Measurements from ENCODE around the gene EXOSC9.
"Not testable (repeated sequence)": the region's sequence is repeated elsewhere in the genome, so short reads cannot be mapped to it uniquely, and the experiment has no call there.

The EXOSC9 gene

GRCh38 chr4:121800961-121801714 is at the start of gene EXOSC9:
Gene EXOSC9, plus strand, starts transcription at chr4:121801323. Its CDS starts 102 bp downstream, at chr4:121801425.
- peak; percentile 79 to 84 for DNase-seq (ENCODE audit: extremely low read depth in 1 of 2, low read depth in 1 of 2)

DNA sequence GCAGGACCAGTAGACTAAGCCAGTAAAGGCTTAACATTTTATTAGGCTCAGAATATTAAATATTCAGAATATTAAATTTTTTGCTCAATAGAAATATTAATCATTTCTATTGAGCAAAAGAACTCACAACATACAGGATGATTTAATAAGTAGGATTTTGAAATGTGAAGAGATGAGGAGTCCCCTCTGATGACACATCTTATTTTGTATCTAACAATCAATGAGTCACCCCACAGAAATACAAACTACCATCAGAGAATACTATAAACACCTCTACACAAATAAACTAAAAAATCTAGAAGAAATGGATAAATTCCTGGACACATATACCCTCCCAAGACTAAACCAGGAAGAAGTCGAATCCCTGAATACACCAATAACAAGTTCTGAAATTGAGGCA is 49.0 kb upstream of the EXOSC9 start:
- not testable (repeated sequence) for DNase-seq (ENCODE audit: extremely low read depth in 1 of 2, low read depth in 1 of 2)

DNA sequence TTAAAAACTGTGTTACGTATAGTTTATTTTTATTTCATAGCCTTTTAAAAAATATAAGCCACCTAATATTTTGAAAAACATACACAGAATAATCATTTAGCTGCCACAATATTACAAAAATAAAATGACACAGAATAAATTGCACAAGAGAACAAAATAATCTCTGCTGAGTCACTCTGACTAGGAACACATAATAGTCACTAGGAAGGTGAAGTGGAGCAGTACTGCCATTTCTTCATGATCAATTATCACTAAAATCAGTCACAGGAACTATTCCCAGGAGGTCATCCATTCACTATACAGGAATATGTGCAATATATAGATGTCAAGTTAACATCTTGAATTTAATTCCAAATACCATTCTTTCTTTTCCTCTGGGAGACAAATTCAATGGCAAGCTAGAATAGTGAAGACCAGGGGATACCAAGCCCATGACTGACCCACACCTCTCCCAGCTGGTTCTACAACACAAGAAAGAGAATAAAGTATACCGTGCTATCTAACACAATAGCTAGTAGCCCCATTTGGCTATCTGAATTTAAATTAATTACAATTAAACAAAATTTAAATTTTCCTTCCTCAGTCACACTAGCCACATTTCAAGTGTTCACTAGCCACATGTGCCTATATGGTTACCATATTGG is 42.1 kb upstream of the EXOSC9 start:
- no peak for DNase-seq (ENCODE audit: extremely low read depth in 1 of 2, low read depth in 1 of 2)

DNA sequence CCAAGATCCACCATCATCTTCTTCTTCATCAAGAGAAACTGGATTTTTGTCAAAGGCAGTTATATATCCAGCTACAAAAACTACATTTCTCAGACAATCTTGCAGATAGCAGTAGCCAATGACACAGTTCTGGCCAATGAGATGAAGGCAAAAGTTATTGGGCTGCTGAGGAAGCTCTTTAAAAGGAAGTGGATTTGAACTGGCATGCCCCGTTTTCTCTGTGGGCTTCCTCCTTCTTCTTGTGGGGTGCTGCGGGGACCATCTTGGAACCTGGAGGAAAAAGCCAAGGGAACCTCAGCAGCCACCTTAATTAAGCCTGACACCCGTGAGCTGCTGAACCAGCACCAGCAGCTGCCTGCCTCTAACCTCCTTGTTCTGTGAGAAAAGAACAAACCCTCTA is 40.9 kb upstream of the EXOSC9 start:
- DNase-seq (ENCODE audit: extremely low read depth in 1 of 2, low read depth in 1 of 2), result no peak

- no peak for DNase-seq (ENCODE audit: extremely low read depth in 1 of 2, low read depth in 1 of 2)
These were observed 36.8 kb upstream of the EXOSC9 start for GRCh38 chr4:121764303-121764701.

DNA sequence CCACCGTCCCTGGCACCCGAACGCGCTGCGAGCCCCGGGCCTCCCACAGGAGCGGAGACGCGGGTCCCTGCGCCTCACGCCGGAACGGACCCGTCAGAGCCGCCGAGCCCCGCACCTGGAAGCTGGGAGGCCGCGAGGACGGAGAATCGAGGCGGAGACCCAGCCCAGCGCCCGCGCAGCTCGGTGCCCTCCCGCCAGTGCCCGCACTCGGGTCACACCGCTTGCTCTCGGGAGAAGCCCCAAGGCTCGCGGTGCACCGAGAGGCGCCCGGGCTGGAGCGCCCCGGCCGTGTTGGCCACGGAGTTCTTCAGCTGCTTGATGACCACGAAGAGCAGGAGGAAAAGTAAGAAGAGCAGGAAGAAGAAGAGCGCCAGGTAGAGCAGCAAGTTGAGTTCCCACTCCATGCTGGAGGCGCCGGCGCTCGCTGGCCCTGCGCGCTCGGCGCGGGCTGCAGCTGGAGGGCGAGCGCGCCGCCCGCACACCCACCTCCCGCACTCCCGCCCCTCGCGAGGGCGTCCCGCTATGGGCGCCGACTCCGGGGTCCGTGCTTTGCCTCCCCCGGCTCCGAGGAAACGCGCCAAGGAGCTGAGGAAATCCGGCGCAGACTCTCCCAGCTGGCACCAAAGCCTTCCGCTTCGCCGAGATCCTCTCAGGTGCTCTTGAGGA is 36.3 kb upstream of the EXOSC9 start, which contains the start of gene SMIM43:
Gene SMIM43 (minus strand): TSS at position 463 of the 666 bp plus-strand sequence. CDS start 59 bp downstream, at position 404.
- no peak for DNase-seq (ENCODE audit: extremely low read depth in 1 of 2, low read depth in 1 of 2)

GRCh38 chr4:121765368-121765705 is 35.8 kb upstream of the EXOSC9 start:
- DNase-seq (ENCODE audit: extremely low read depth in 1 of 2, low read depth in 1 of 2), result no peak

DNA sequence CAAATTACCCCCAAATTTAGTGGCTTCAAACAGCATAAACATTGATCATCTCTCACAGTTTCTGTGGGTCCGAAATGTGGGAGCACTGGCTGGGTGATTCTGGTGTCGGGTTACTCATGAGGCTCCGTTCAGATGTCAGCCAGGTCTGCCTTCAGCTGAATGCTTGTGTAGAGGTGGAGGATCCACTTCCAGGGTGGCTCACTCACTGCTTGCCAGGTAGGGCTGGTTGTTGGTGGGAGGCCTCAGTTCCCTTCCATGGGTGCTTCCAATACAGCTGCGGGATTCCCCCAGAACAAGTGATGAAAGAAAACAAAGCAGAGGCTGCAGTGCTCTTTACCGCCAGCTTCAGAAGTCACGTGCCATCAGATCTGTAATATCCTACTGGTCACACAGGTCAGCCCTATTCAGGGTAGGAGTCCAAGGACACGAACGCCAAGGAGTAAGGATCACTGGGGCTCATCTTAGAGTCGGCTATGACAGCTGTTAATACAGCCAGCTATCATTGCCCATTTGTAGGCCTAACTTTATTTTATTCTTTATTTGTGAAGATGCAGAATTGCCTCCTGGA is 35.1 kb upstream of the EXOSC9 start:
- no peak for DNase-seq (ENCODE audit: extremely low read depth in 1 of 2, low read depth in 1 of 2)

- DNase-seq (ENCODE audit: extremely low read depth in 1 of 2, low read depth in 1 of 2), result no peak
These were observed 34.0 kb upstream of the EXOSC9 start for GRCh38 chr4:121767166-121767565.

DNA sequence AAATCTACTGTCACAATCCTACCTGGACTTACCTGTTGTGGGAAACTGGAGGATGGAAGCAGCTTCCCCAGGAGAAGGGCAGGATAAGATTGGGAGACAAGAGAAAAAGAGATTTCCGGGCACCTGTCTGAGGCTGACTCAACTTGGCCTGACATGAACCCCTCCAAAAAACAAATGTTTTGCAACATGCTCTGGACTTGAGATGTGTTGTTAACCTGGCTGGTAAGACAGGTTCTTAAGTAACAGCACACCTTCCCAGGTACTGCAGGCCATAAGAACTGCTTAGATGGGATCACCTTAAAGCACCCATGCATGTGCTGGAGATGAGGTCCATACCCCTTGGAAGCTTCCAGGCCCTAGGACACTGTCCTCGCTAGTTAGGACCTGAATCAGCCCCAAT is 31.8 kb upstream of the EXOSC9 start:
- no peak for DNase-seq (ENCODE audit: extremely low read depth in 1 of 2, low read depth in 1 of 2)

GRCh38 chr4:121771869-121772268 is 29.3 kb upstream of the EXOSC9 start:
- no peak for DNase-seq (ENCODE audit: extremely low read depth in 1 of 2, low read depth in 1 of 2)

DNA sequence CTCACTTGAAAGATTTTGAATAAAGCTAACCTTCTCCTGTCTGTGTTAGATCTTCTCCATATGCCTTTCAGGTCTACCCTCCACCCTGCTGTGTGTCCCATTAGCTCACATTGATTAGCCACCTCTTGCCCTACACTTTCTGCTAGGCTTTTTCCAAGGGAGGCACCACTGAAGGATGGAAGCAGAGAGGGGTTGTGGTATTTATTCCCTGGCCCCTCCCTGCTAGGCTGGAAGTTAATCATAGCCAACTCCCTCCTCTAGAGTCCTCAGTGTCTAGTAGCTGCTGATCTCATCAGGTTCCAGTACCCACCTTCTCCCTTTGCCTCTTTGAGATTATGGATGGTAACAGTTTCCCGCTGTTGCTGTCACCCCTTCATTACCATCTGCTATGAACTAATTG is 27.2 kb upstream of the EXOSC9 start:
- DNase-seq (ENCODE audit: extremely low read depth in 1 of 2, low read depth in 1 of 2), result no peak

DNA sequence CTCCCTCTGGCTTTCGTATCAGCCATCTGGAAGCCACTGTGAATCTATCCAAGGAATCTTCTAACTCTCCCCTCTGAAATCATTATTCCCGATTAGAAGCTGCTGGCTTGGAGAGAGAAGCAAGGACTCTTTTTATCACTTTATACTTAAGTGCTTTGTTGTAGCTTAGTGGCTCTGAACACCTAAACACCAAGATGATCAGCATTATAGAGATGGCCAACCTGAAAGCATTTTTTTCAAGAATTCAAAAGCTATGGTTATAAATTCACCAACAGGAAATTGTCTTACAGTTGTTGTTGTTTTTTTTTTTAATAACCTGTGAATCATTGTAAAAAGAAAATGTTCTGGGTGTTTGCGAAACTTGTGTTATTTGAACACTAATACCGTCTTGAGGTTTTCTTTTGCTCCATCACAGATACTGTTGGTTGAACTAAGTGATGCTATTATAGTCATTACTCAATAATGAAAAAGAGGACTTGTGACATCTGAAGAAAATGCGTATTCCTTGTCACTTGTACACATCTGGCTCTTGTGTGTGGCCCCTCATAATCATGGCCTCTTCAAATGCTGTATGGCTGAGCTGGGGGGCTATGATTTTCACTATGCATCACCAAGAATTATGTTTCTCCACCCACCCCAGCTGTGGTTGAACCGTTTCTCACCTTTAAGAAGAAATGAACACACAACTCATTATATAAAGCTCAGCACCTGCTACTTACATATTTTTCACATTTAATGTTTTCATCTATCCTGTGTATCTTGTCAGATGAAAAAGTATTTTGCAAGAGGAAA is 24.3 kb upstream of the EXOSC9 start:
- no peak for DNase-seq (ENCODE audit: extremely low read depth in 1 of 2, low read depth in 1 of 2)

DNA sequence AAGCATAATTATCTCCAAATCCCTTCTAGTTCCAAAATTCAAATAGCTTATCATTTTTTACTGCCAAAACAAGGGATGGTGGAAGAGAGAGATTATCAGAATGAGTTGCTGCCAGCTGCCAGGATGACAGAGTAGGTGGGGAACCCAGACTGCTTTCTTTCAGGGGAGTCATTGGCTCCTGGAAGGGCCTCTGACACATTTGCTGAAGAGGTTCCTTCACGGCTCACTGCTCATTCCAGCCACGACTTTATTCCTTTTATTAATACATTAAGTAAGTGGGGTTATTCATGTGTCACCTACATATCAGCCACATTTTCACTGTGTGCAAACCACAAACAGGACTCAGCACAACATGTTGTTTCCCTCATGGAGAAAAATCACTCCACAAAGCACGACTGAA is 23.5 kb upstream of the EXOSC9 start:
- DNase-seq (ENCODE audit: extremely low read depth in 1 of 2, low read depth in 1 of 2), result no peak

GRCh38 chr4:121778991-121779628 is 22.0 kb upstream of the EXOSC9 start:
- no peak for DNase-seq (ENCODE audit: extremely low read depth in 1 of 2, low read depth in 1 of 2)

DNA sequence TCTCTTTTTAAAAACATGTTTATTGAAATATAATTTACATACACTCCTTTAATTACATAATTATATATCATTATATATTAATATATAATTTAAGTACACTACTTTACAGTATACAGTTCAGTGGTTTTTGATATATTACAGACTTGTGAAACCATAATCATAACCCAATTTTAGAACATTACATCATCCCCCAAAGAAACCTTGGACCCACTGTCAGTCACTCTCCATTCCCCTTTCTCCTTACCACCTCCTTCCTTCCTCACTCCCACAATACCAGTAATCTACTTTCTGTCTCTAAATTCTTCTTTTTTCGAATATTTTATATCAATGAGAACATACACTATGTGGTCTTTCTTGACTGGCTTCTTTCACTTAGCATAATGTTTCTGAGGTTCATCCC is 17.9 kb upstream of the EXOSC9 start:
- DNase-seq (ENCODE audit: extremely low read depth in 1 of 2, low read depth in 1 of 2), result no peak

DNA sequence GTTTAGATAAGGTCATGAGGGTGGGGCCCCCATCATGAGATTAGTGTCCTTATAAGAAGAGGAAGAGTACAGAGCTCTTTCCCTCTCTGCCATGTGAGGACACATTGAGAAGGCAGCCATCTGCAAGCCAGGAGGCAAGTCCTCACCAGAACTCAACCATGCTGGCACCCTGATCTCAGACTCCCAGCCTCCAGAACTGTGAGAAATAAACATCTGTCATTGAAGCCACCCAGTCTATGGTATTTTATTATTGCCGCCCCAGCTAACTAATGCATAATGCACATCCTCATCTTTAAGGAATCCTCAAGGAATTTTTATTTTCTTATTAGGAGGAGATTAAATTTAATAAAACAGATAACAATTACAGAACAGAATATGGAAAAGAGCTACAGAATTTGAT is 16.7 kb upstream of the EXOSC9 start:
- no peak for DNase-seq (ENCODE audit: extremely low read depth in 1 of 2, low read depth in 1 of 2)

GRCh38 chr4:121784975-121785374 is 16.1 kb upstream of the EXOSC9 start:
- no peak for DNase-seq (ENCODE audit: extremely low read depth in 1 of 2, low read depth in 1 of 2)

GRCh38 chr4:121785479-121785878 is 15.6 kb upstream of the EXOSC9 start:
- DNase-seq (ENCODE audit: extremely low read depth in 1 of 2, low read depth in 1 of 2), result no peak

DNA sequence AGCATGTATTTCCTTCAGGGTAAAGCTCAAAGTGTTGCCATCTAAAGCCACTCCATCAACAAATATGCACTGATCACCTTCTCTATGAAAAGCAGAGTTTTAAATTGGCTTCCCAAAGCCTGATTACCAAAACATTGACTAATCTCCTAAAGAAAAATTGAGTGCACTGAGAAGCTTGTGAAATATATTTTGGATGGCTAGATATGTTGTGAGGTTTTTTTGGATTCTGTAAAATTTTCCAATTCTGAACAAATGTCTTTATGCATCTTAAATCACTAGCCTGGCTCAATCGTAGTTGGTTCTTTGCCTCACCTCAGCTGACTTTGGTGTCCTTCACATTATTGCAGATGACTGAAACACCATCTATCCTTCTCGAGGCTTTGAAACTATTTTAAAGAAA is 14.9 kb upstream of the EXOSC9 start:
- DNase-seq (ENCODE audit: extremely low read depth in 1 of 2, low read depth in 1 of 2), result no peak
